Testis (tissue), 2 donors: ENCODE measurements around the gene ZNF790.

Experiments
- CTCF ChIP-seq, 3 experiments: fragments of 450-650 bp in 2 of 3; fragments of 200-600 bp in 1 of 3; sonication (generic) in 1 of 3; IDR thresholded peaks; one replicate each; pipeline ENCODE4 v1.5.1; 2016 to 2019; ENCODE audit warnings: antibody characterized with exemption in 3 of 3, mild to moderate bottlenecking in 2 of 3, moderate library complexity in 1 of 3
- POLR2A ChIP-seq: fragments of 450-650 bp; IDR thresholded peaks from one replicate; pipeline ENCODE4 v1.6.1; 2017; ENCODE audit warnings: antibody characterized with exemption, mild to moderate bottlenecking, moderate library complexity

- no peak for TF ChIP-seq CTCF (IDR thresholded peaks at IDR 0.05)
- no peak for TF ChIP-seq POLR2A
Measured at GRCh38 chr19:36775768-36776167, 62.4 kb downstream of the ZNF790 start.
